K562 (cell line): Measurements from ENCODE around the gene TRMT112. TPM values are rescaled to one million over a fixed set of nuclear protein-coding genes. Genes with fewer than 3 reads are reported as not detected.
A peak's percentile ranks its signal among the peaks of the same experiment; 100 is the strongest.

Source experiments
- BACH1 ChIP-seq: fragments of 200-800 bp; sonication (Bioruptor generic); IDR thresholded peaks from 2 replicates; pipeline ENCODE4 v1.6.1; 2016; ENCODE audit warnings: missing genetic modification characterization, missing compliant biosample characterization
- CBFA2T2 ChIP-seq: fragments of 450-650 bp; conservative IDR thresholded peaks from 2 replicates; pipeline ENCODE4 v1.6.1; 2017; ENCODE audit warnings: mild to moderate bottlenecking
- DMBX1 ChIP-seq: fragments of 250-450 bp; sonication (Bioruptor Pico); IDR thresholded peaks from 2 replicates; pipeline ENCODE4 v1.8.0; 2022; ENCODE audit warnings: inconsistent platforms, mild to moderate bottlenecking, moderate library complexity, borderline replicate concordance
- ESRRB ChIP-seq: fragments of 250-450 bp; sonication (Bioruptor Pico); IDR thresholded peaks from 2 replicates; pipeline ENCODE4 v1.5.0; 2020; ENCODE audit warnings: mild to moderate bottlenecking, moderate library complexity, borderline replicate concordance
- HCFC1 ChIP-seq: IDR thresholded peaks from 2 replicates; pipeline ENCODE4 v1.6.1; 2012; ENCODE audit warnings: low read depth, low read length, improper control_type of control experiment
- HNRNPH1 ChIP-seq: fragments of 200-400 bp; formaldehyde crosslinking; optimal IDR thresholded peaks from 2 replicates; pipeline ENCODE3; 2017; ENCODE audit warnings: low read depth, mild to moderate bottlenecking, low read length, moderate library complexity
- HNRNPLL ChIP-seq: fragments of 200-400 bp; formaldehyde crosslinking; IDR thresholded peaks from 2 replicates; pipeline ENCODE4 v1.6.1; 2017; ENCODE audit warnings: low read length, low read depth, mild to moderate bottlenecking; ENCODE audit not compliant: poor library complexity, severe bottlenecking
- MXD1 ChIP-seq: fragments of 250-450 bp; sonication (Bioruptor Pico); IDR thresholded peaks from 2 replicates; pipeline ENCODE4 v1.8.0; 2021; ENCODE audit warnings: borderline replicate concordance, mild to moderate bottlenecking, moderate library complexity; ENCODE audit not compliant: poor library complexity, severe bottlenecking
- NRF1 ChIP-seq, 2 experiments: fragments of 450-650 bp; IDR thresholded peaks in 1 of 2; conservative IDR thresholded peaks in 1 of 2; 2 replicates each; pipeline ENCODE4 v1.6.1; 2014; ENCODE audit warnings: mild to moderate bottlenecking in 2 of 2
- SMAD4 ChIP-seq: fragments of 250-450 bp; sonication (Bioruptor Pico); conservative IDR thresholded peaks from 2 replicates; pipeline ENCODE4 v1.8.0; 2021; ENCODE audit warnings: inconsistent platforms, mild to moderate bottlenecking, moderate library complexity
- STAT5B ChIP-seq: fragments of 250-450 bp; sonication (Bioruptor Pico); IDR thresholded peaks from 2 replicates; pipeline ENCODE4 v1.8.0; 2021; ENCODE audit warnings: mild to moderate bottlenecking, inconsistent platforms
- YBX1 ChIP-seq: fragments of 450-650 bp; IDR thresholded peaks from 2 replicates; pipeline ENCODE4 v1.7.1; 2016; ENCODE audit warnings: mild to moderate bottlenecking
- ZFX ChIP-seq: sonication (generic); formaldehyde crosslinking; IDR thresholded peaks from 2 replicates; pipeline ENCODE4 v1.8.0; 2022; ENCODE audit warnings: mild to moderate bottlenecking, missing genetic modification reagents, moderate library complexity
- ZNF124 ChIP-seq: sonication (generic); formaldehyde crosslinking; IDR thresholded peaks from 2 replicates; pipeline ENCODE4 v1.8.1; 2022; ENCODE audit warnings: missing genetic modification reagents
- ZNF395 ChIP-seq: fragments of 200-800 bp; sonication (Bioruptor generic); IDR thresholded peaks from 2 replicates; pipeline ENCODE4 v1.6.1; 2017; ENCODE audit warnings: missing genetic modification characterization, missing compliant biosample characterization
- ZNF518B ChIP-seq: fragments of 250-450 bp; sonication (Bioruptor Pico); IDR thresholded peaks from 2 replicates; pipeline ENCODE4 v1.5.0; 2021; ENCODE audit warnings: mild to moderate bottlenecking, moderate library complexity
- polyA plus RNA-seq, 8 experiments: library from polyadenylated mRNA; depleted of rRNA in 4 of 8; stranded (reverse) in 5 of 8; unstranded in 3 of 8; fragments of >200 nt; fragmentation: Nextera tagmentation in 2 of 8; fragmentation: Illumina TruSeq in 1 of 8; extraction: Ambion mirVana in 2 of 8; extraction: Trizol in 1 of 8; gene quantifications; 2 replicates each; pipeline versions ENCODE4 v1.2.1 to v1.2.3, GENCODE V29; 2011 to 2014; ENCODE audit warnings: inconsistent platforms in 1 of 8, missing spikeins in 1 of 8
- total RNA-seq, 7 experiments: library from RNA; depleted of rRNA in 6 of 7; stranded (reverse); fragments of >200 nt in 6 of 7; fragmentation: Illumina TruSeq in 2 of 7; extraction: Trizol in 2 of 7; gene quantifications; 2 replicates each; pipeline versions ENCODE4 v1.2.1 to v1.2.3, GENCODE V29; 2011 to 2021; ENCODE audit warnings: low replicate concordance in 1 of 7
- TF ChIP-seq, protein P1 (sequence below): fragments of 450-650 bp; IDR thresholded peaks from 2 replicates; pipeline ENCODE4 v1.6.1; 2016; ENCODE audit warnings: missing biosample characterization, missing genetic modification characterization
- TF ChIP-seq, protein P2 (sequence below): fragments of 250-450 bp; sonication (Bioruptor Pico); IDR thresholded peaks from 2 replicates; pipeline ENCODE4 v1.9.0; 2021; ENCODE audit warnings: mild to moderate bottlenecking, inconsistent platforms

TRMT112 gene
- total and polyA plus RNA-seq, 9 of the 15 experiments (the other 6 are each of a cell fraction or from before 2014, with no cell fraction given): 162 to 444 (median 300) TPM

DNA sequence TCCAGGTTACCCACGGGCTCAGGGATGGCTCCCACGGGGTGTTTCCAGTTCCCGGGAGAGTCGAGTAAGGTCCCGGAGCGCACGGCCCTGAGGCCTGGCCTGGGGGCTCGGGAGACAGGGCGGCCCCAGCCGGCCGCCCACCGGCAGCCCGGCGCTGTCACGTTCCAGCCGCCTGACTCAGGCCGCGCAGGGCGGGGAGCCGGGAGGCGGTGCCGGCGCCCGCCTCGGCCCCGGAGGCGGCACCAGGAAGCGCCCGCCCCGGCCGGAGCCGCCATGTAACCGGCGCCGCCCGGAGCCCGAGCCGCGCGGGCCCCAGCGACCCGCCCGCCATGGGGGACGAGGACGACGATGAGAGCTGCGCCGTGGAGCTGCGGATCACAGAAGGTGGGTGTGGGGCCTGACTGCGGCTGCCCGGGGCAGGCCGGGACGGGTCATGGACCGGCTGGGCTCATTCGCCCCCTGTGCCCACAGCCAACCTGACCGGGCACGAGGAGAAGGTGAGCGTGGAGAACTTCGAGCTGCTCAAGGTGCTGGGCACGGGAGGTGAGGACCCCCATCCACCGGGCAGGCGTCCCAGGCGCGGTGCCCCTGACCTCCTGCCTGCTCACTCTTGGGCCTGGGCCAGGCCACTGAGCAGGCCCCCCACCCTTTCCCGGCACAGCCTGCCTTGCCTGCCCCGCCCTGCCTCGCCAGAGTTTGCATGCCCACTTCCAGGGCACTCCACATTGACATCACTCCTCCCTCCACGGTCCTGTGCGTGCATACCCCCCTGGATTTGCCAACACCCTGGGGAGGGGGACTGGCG, 41.8 kb upstream of the TRMT112 start, which contains the start of gene RPS6KA4 (continued):
- TF ChIP-seq ZNF518B (CRISPR knock-in tag) (no peak), ZNF395 (CRISPR knock-in tag) (peak; percentile 92), HNRNPH1 (no peak), BACH1 (tag) (no peak), ZNF124 (CRISPR knock-in tag) (no peak), ZFX (CRISPR knock-in tag) (peak; percentile 80), SMAD4 (CRISPR knock-in tag) (peak; percentile 79), MXD1 (CRISPR knock-in tag) (no peak), NRF1 (conservative IDR thresholded peaks at IDR 0.05 in 1 of 2, IDR thresholded peaks at IDR 0.05 in 1 of 2) (peak; percentile 56 to 66; a peak in 3 of 4 replicates), YBX1 (no peak), STAT5B (CRISPR knock-in tag) (no peak), ESRRB (CRISPR knock-in tag) (no peak), HCFC1 (no peak; the same call in 1 of the 2 replicates), HNRNPLL (no peak), CBFA2T2 (no peak), DMBX1 (CRISPR knock-in tag) (no peak)
- TF ChIP-seq, protein P1, sequence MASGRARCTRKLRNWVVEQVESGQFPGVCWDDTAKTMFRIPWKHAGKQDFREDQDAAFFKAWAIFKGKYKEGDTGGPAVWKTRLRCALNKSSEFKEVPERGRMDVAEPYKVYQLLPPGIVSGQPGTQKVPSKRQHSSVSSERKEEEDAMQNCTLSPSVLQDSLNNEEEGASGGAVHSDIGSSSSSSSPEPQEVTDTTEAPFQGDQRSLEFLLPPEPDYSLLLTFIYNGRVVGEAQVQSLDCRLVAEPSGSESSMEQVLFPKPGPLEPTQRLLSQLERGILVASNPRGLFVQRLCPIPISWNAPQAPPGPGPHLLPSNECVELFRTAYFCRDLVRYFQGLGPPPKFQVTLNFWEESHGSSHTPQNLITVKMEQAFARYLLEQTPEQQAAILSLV (tag): no peak
- TF ChIP-seq, protein P2, sequence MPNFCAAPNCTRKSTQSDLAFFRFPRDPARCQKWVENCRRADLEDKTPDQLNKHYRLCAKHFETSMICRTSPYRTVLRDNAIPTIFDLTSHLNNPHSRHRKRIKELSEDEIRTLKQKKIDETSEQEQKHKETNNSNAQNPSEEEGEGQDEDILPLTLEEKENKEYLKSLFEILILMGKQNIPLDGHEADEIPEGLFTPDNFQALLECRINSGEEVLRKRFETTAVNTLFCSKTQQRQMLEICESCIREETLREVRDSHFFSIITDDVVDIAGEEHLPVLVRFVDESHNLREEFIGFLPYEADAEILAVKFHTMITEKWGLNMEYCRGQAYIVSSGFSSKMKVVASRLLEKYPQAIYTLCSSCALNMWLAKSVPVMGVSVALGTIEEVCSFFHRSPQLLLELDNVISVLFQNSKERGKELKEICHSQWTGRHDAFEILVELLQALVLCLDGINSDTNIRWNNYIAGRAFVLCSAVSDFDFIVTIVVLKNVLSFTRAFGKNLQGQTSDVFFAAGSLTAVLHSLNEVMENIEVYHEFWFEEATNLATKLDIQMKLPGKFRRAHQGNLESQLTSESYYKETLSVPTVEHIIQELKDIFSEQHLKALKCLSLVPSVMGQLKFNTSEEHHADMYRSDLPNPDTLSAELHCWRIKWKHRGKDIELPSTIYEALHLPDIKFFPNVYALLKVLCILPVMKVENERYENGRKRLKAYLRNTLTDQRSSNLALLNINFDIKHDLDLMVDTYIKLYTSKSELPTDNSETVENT (CRISPR knock-in tag): peak; percentile 37
